ENCODE results near the gene TLL1. TPM values are rescaled to one million over a fixed set of nuclear protein-coding genes. Genes with fewer than 3 reads are reported as not detected.

TLL1 gene
- total RNA-seq, 1 donor from 2014 or later = 7.9 TPM

DNA sequence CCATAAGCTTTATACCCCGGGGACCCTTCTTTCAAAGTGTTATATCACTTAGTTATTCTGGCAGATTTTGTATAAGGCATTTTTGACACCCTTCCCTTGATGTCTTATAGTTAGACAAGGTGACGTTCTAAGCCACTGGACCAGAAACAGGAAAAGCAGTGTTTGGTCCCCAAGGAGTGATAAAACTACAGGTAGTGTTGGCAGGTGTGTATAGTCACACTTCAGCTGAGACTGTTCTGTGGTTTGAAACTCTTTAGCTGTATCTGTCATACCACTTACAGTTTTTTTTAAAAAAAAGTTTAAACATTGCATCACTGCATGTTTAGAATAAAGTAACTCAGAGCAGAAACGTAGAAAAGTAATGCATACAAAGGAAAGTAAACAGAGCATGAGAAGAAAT lies 48.5 kb downstream of the TLL1 start:
- Histone ChIP-seq H3K4me3 (no peak overlapping the region), H3K27ac (no peak overlapping the region), H3K4me1 (no peaks in the 10 kb centered on the region), H3K9me3 (no peaks in the 10 kb centered on the region), H3K36me3 (no peaks in the 10 kb centered on the region), H3K27me3 (no peaks in the 10 kb centered on the region)
- intact Hi-C loops (cut with DNase I) = no loop called here
- TF ChIP-seq POLR2A (IDR thresholded peaks at IDR 0.05) = no peak
- TF ChIP-seq, protein P1, sequence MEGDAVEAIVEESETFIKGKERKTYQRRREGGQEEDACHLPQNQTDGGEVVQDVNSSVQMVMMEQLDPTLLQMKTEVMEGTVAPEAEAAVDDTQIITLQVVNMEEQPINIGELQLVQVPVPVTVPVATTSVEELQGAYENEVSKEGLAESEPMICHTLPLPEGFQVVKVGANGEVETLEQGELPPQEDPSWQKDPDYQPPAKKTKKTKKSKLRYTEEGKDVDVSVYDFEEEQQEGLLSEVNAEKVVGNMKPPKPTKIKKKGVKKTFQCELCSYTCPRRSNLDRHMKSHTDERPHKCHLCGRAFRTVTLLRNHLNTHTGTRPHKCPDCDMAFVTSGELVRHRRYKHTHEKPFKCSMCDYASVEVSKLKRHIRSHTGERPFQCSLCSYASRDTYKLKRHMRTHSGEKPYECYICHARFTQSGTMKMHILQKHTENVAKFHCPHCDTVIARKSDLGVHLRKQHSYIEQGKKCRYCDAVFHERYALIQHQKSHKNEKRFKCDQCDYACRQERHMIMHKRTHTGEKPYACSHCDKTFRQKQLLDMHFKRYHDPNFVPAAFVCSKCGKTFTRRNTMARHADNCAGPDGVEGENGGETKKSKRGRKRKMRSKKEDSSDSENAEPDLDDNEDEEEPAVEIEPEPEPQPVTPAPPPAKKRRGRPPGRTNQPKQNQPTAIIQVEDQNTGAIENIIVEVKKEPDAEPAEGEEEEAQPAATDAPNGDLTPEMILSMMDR (IDR thresholded peaks at IDR 0.05) = no peak
- no peak for TF ChIP-seq POLR2AphosphoS5 (IDR thresholded peaks at IDR 0.05; ENCODE audit: insufficient read depth in 1 of 2, low read depth in 1 of 2)
- no peak for DNase-seq (ENCODE audit: extremely low spot score in 2 of 2)

DNA sequence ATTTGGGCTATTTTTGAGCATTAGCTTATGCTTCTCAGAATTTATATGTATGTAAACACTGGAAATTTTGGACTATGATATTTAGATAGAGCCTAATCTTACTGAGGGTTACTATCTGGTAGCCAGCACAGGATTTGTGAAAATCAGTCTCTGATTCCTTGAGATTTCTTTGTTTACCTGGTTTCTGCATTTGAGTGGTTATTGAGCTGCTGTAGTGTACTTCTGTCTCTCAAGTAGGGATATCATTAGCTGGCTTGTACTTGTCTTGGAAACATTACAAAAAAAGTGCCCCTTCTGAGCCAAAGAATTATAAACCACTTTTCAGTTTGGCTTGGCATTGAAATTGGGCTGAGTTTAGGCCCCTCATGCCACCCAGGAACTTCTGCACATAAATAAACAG lies 49.7 kb downstream of the TLL1 start:
- Histone ChIP-seq H3K27ac (no peak overlapping the region), H3K36me3 (no peaks in the 10 kb centered on the region), H3K9me3 (no peaks in the 10 kb centered on the region), H3K27me3 (no peaks in the 10 kb centered on the region), H3K4me3 (no peak overlapping the region), H3K4me1 (no peaks in the 10 kb centered on the region)
- no peak for DNase-seq (ENCODE audit: extremely low spot score in 2 of 2)
- intact Hi-C loops (cut with DNase I) = no loop called here
- no peak for TF ChIP-seq POLR2A (IDR thresholded peaks at IDR 0.05)
- TF ChIP-seq, protein P1 (IDR thresholded peaks at IDR 0.05) = no peak

DNA sequence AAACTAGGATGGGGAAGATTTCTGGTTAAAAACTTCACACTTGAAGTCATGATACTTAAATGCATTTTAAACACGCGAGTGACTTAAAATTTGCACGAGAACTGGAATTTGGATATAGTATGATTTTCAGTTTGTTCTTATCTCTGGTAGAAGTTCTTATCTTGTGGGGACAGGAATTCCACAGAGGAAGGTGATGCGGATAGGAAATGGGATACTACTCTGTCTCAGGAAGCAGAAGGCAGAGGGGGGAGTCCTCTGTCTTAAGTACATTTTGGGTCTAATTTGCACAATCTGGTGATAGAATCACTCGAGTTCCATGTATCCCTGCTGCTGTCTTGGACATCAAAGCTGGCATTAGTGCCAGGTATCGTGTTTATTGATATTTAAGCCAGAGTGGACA lies 53.3 kb downstream of the TLL1 start:
- TF ChIP-seq POLR2A (IDR thresholded peaks at IDR 0.05) = no peak
- TF ChIP-seq, protein P1 (IDR thresholded peaks at IDR 0.05) = no peak
- no peak for TF ChIP-seq POLR2AphosphoS5 (IDR thresholded peaks at IDR 0.05; ENCODE audit: insufficient read depth in 1 of 2, low read depth in 1 of 2)
- intact Hi-C loops (cut with DNase I) = no loop called here
- H3K9me3 ChIP-seq = no peaks in the 10 kb centered on the region
- no peaks in the 10 kb centered on the region for H3K36me3 ChIP-seq
- no peaks in the 10 kb centered on the region for H3K4me1 ChIP-seq
- no peak overlapping the region for H3K4me3 ChIP-seq
- no peak overlapping the region for H3K27ac ChIP-seq
- H3K27me3 ChIP-seq = no peaks in the 10 kb centered on the region
- no peak for DNase-seq (ENCODE audit: extremely low spot score in 2 of 2)

DNA sequence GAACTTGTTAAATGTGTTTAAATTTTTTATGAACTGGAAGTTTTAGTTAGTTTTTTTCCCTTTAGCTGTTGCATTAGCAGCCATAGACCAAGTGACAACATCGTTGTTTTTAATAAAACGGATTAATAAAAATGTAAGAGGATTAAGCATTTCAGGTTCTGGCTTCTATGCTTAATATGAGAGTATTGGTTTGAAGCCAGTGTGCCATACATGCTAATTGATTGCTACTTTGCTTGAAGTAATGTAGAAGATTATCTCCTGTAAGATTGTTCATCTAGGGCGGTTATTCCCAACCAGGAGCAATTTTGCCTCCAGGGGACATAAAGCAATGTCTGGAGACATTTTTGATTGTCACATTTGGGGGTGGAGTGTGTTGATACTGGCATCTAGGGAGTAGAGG lies 54.3 kb downstream of the TLL1 start:
- H3K27me3 ChIP-seq = no peaks in the 10 kb centered on the region
- H3K4me3 ChIP-seq = no peak overlapping the region
- H3K9me3 ChIP-seq = no peaks in the 10 kb centered on the region
- no peak for DNase-seq (ENCODE audit: extremely low spot score in 2 of 2)
- intact Hi-C loops (cut with DNase I) = no loop called here
- H3K27ac ChIP-seq = no peak overlapping the region
- TF ChIP-seq POLR2AphosphoS5 (IDR thresholded peaks at IDR 0.05; ENCODE audit: insufficient read depth in 1 of 2, low read depth in 1 of 2) = no peak
- TF ChIP-seq, protein P1 (IDR thresholded peaks at IDR 0.05) = no peak
- TF ChIP-seq POLR2A (IDR thresholded peaks at IDR 0.05) = no peak
- H3K36me3 ChIP-seq = no peaks in the 10 kb centered on the region
- no peaks in the 10 kb centered on the region for H3K4me1 ChIP-seq

DNA sequence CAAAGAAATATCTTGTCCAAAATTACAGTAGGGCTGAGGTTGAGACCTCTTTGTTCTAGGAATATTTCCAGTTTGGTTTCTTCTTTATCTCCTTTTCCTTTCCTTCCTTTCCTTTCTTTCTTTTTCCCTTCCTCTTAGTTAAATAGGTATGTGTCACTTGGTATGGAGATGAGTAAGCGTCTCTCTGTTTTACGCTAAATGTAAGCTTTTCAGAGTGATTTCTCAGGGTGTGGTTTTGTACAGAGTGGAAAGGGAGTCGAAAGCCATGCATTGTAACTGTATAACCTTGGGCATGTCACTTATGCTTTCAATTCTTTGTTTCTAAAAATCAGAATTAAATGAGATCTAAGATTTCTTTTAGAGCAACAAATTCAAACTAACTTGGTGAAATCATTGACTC lies 54.8 kb downstream of the TLL1 start:
- Histone ChIP-seq H3K9me3 (no peaks in the 10 kb centered on the region), H3K4me1 (no peaks in the 10 kb centered on the region), H3K36me3 (no peaks in the 10 kb centered on the region), H3K27ac (no peak overlapping the region), H3K4me3 (no peak overlapping the region), H3K27me3 (no peaks in the 10 kb centered on the region)
- TF ChIP-seq, protein P1 (IDR thresholded peaks at IDR 0.05) = no peak
- no peak for TF ChIP-seq POLR2AphosphoS5 (IDR thresholded peaks at IDR 0.05; ENCODE audit: insufficient read depth in 1 of 2, low read depth in 1 of 2)
- no peak for DNase-seq (ENCODE audit: extremely low spot score in 2 of 2)
- intact Hi-C loops (cut with DNase I) = no loop called here

Data from vagina (tissue), 2 donors.